ENCODE results near the gene MAOA.
"Not testable (repeated sequence)": the region's sequence is repeated elsewhere in the genome, so short reads cannot be mapped to it uniquely, and the experiment has no call there.

MAOA gene

DNA sequence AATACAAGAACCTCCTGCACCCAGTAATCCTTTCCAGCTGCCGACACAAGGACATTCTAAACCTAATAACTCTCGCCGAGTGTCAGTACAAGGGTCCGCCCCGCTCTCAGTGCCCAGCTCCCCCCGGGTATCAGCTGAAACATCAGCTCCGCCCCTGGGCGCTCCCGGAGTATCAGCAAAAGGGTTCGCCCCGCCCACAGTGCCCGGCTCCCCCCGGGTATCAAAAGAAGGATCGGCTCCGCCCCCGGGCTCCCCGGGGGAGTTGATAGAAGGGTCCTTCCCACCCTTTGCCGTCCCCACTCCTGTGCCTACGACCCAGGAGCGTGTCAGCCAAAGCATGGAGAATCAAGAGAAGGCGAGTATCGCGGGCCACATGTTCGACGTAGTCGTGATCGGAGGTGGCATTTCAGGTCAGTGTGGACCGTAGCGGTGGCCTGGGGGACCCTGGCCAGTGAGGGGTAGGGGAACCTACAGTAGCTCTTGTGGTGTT lies at the start of gene MAOA:
TSS of gene MAOA (plus strand) at position 295 of the 490 bp plus-strand sequence. CDS start at position 338, 43 bp downstream.
- peak; percentile 27 for DNase-seq

DNA sequence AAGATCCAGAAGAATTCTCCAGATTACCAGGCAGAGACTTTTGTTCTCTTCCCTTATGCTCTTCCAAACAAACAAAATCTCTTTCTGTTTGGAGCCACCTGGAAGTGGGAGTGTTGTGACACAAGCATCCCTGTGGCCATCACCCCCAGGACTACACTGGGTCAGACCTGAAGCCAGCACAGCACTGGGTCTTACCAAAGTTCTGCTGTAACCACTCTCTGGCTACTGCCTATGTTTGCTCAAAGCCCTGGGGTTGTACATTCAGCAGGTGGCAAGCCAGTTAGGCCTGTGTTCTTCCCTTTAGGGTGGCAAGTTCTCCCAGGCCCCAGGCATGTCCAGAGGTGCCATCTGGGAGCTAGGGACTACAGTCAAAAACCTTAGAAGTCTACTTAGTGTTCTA lies 43.7 kb upstream of the MAOA start:
- DNase-seq = no peak

GRCh38 chrX:43615660-43616059 lies 40.4 kb upstream of the MAOA start:
- no peak for DNase-seq

DNA sequence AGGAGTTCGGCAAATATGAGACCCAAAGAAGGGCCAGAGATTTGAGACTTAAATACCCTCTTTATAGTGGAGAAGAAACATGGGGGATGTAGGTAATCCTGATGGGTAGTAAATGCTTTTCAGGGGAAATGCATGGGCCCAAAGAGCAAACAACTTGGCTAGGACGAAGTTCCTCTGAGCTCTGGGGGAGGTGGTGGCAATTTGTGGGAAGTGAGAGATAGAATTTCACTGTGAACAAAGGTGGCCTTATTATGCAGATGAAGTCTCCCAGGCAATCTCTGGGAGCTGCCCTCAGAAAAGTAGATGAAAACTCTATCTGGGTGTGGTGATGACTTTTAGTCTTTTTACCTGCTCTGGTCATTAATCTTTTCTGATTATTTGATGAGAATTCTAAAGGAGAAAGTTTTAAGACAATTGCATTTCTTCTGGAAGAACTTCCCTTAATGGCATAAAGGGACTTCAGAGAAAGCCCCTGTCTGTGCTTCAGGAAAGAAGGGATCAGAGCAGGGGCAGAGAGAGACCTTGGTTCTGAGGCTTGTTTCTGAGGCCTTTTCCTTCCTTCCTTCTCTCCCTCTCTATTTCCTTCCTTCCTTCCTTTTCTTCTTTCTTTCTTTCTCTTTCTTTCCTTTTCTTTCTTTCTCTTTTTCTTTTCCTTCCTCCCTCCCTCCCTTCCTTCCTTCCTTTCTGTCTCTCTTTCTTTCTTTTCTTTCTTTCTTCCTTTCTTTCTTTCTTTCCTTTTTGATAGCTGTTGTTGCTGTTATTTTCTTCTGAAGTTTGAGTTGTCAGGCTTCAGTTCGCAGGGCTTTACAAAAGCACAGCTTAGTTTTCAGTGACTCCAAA lies 37.5 kb upstream of the MAOA start:
- DNase-seq = no peak

DNA sequence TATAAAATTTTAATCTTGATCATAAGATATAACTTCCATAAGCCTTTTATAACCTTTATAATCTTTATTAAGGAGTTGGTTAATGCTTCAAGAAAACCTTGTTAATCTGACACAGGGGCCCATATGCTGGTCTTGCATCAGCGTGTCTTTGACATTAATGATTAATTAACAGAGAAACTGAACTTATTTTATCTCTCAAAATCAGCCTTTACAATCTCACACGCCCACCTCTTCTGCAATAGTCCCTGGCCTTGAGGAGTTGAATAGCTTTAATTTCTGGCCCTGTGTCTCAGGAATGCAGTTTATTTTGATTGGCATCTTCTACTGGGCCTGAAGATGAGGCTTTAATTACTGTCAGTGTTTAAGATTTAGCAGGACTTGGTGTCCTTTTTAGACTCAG lies 36.2 kb upstream of the MAOA start:
- not testable (repeated sequence) for DNase-seq

GRCh38 chrX:43627147-43627546 lies 29.0 kb upstream of the MAOA start:
- no peak for DNase-seq

DNA sequence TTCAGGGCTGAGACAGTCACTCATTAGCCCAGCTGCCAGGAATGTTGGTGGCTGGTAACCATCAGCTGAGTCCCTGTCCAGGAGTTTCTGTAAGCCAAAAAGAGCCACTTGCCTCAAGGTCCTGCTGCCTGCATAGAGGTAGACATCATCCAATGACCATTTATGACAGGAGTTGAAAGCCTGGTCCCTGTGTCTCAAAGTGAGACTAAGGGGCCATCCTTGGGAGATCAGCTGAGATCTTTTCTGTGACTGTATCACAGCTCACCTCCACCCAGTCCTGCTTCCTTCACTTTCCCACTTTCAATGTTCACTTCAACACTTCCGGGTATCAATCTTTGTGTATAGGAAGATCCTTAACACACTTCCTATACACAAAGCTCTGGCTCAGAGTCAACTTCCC lies 28.4 kb upstream of the MAOA start:
- no peak for DNase-seq

GRCh38 chrX:43629229-43629628 lies 26.9 kb upstream of the MAOA start:
- no peak for DNase-seq

- no peak for DNase-seq
Observed at GRCh38 chrX:43631841-43632240, 24.3 kb upstream of the MAOA start.

DNA sequence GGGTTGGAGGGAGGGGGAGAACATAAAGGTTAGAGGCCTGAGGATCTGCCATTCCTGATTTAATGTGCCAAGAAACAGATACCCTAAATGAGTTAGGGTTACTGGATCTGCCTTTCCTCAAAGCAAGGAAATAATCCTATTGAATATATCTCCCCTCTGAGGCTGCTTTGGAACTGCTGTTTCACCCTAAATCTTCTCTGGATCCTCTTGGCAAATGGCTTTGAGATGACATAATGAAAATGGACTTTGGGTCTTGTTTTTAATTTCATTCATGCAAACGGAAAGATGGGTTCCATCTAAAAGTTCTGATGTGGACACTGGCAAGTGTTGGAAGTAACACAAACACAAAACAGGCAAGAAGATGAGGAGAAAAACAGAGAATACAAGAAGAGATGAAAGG lies 23.0 kb upstream of the MAOA start:
- no peak for DNase-seq

- DNase-seq = no peak
Observed at GRCh38 chrX:43633757-43634156, 22.3 kb upstream of the MAOA start.

DNA sequence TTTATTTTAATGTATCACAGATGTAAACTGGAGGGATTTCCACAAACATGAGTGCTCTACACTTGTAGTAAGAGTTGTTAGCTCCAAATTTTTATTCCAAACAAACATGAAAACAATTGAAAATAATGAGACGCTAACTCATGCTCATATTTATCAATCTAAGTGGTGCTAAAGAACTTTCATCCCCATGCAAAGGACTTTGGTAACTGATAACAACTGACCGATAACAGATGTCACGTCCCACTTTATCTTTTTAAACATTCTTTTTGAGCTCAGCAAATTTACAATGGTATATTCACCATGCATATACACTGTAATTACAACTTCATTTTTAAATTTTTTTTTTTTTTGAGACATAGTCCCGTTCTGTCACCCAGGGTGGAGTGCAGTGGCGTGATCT lies 15.6 kb upstream of the MAOA start:
- DNase-seq = no peak

- DNase-seq = no peak
Observed at GRCh38 chrX:43641691-43642090, 14.4 kb upstream of the MAOA start.

DNA sequence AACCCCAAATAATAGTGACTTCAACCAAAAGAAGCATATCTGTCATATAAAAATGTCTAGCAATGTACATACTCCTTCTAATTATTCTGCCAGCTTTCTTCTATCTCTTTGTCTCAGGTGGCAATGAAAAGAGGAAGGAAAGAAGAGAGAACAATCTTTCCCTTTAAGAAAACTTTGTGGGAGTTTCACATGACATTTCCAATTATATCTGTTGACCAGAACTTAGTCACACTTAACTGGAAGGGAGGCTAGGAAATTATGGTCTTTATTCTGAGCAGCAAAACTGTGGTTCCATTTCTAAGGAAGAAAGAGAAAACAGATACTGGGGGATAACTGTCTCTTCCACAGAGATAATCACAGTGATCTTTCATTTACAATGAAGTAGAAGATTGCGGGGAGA lies 12.9 kb upstream of the MAOA start:
- DNase-seq = no peak

DNA sequence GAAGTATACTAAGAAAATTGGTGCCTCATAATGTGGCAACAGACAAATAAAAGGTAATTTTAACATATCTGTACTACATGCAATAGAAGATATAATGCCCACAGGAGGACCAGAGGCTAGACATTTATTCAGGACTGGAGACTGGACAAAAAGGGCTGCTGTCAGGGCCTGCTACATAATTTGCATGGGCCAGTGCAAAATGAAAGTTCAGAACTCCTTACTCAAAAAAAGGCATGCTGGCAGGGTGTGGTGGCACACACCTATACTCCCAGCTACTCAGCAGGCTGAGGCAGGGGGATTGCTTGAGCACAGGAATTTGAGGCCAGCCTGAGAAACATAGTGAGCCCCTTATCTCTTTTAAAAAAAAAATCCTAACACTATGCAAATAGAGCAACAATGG lies 12.4 kb upstream of the MAOA start:
- no peak for DNase-seq

DNA sequence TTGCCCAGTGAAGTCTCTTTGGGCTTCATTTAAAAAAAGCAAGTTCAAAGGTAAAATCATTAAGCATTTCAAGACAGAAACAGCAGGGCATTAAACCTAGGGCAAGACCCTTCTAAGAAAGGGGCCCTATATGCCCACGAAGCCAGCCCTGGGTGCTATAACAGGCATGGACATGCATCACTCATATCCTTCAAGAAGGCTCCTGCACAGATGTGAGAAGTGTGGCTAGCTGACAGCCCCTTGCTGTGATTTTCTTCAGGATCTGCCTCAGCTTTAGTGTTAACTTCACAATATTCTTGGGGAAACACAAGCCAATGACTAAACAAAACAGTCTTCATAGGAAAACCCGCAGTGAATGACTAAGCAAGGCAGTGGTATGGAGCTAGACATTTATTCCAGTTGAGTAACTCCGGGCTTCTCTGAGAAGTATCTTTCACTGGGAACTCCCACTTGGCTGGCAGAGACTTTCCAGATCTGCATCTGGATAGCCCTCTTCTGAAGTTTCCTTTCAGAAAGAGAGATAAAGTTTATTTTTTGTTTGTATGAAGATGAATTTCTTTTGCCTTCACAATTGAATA lies 11.9 kb upstream of the MAOA start:
- DNase-seq = no peak

DNA sequence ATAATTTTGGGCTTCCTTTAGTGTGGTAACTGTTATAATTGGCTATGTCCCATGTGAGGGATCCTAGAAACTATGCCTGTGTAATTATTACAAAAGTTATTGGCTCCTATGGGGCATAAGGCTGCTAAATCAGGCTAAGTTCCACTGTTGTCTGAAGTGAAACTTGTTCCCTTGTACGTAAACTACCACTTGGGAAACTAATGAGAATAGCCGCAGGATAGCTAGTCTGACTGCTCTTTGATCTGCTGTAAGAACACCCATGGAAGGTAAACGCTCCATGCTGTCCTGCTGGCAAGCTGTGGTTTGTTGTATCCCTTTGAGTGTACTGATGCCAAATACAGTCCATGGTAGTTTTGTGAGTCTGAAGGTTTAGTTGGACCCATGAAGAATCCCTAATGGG lies 9.3 kb upstream of the MAOA start:
- no peak for DNase-seq

DNA sequence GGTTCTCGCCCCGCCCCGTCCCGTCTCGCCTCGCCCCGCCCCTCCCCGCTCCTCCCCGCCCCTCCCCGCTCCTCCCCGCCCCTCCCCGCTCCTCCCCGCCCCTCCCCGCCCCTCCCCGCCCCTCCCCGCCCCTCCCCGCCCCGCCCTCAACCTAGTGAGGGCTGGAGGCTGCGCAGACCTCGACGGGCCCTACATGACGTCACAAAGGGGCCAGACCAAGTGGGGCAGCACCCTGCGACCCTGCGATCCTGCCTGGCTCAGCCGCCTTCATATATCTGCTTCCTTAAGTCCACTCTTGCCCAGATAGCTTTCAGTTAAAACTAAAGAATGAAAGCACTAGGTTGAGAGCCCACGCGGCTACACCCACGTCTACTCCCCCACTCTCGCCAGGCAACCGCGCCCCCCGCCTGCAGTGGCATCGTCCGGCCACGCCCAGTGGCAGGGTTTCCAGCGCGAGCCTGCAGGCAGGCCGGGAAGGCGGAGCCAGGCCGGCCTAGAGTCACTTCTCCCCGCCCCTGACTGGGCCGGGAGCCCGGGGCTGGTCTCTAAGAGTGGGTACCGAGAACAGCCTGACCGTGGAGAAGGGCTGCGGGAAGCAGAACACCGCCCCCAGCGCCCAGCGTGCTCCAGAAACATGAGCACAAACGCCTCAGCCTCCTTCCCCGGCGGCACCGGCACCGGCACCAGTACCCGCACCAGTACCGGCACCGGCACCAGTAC lies 1.5 kb upstream of the MAOA start:
- DNase-seq = peak; percentile 95

DNA sequence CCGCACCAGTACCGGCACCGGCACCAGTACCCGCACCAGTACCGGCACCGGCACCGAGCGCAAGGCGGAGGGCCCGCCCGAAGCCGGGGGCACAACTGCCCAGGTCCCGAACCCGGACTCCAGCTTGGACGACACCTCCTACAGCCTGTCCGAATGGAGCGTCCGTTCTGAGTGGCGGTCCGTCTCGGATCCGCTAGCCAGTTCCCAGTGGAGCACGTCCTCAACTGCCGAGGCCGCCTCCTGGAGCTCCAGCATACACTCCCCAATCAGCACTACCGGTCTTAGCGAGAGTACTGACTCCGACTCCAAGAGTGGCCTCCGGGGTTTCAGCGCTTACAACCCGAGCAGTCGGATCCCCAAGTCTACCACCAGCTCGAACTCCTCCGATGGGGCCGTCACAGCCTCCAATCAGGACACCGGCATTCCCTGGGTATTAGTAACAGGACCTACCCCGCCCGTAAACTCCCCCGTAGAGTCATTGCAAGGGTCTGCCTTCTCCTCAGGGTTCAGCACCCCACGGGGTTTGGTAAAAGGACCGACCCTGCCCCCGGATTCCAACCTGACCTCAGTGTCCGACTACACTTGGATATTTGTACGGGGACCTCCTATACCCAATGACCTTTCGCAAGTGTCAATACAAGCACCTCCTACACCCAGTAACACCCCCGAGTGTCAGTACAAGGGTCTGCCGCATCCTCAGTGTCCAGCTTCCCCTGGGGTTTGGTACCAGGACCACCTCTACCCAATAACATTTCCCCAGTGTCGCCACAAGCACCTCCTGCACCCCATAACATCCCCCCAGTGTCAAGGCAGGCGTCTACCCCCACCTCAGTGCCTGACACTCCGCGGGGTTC lies 721 bp upstream of the MAOA start:
- peak; percentile 28 for DNase-seq

DNA sequence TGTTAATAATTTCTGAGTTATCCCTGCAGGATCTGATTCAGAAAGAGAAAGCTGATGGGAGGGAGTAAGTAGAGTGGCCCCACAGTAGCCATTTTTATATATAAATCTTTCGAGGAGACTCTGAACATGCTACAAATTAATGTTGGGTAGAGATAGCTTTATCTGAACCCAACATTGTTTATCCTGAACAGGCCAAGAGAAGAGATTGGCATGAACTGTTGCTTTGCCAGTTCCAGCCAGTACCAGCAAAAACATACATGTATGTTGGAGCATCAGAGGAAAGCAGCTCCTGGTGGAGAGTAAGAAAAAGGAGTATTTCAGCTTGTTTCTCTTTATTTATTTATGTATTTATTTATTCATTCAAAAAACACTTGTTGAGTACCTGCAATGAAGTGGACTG lies 1.6 kb downstream of the MAOA start:
- DNase-seq = no peak

- DNase-seq = no peak
Observed at GRCh38 chrX:43661521-43662240, 5.6 kb downstream of the MAOA start.

DNA sequence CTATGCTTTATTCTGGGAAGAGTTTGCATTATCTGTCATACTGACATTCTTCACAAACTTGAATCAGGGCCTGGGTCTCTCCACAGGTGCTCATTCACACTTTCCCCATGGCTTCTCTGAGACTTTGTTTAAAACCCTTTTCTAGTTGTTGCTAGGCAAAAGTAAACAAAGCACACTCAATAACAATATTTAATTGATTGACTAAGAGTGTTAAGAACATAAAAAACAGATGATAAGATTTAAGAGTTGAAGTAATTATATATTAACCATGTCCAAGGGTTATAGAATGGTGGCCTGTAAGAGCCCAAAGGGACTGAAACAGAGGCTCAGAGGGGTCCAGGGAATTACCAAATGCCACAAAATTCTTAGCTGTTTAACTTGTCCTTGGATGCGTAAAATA lies 7.1 kb downstream of the MAOA start:
- DNase-seq = no peak

Data from right hindlimb (tissue), 1 donor.